Jurkat, Clone E6-1 (cell line): ENCODE results near the gene ASB2.
A peak's percentile ranks its signal among the peaks of the same experiment; 100 is the strongest.

Source experiments
- DNase-seq: peaks from one replicate; pipeline ENCODE4 v3.0.0-alpha.2; 2011; ENCODE audit warnings: low read depth, low spot score
- H3K4me3 ChIP-seq: 2 replicates; pipeline ENCODE4 v1.5.1; 2011; ENCODE audit warnings: mild to moderate bottlenecking, low read length, control low read depth, moderate library complexity

The ASB2 gene

GRCh38 chr14:93897476-93897845 is 78.9 kb downstream of the ASB2 start:
- DNase-seq: peak; percentile 21
- H3K4me3 ChIP-seq: no peak overlapping the region

GRCh38 chr14:93895023-93895604 is 81.3 kb downstream of the ASB2 start:
- no peak overlapping the region for H3K4me3 ChIP-seq
- DNase-seq: no peak

DNA sequence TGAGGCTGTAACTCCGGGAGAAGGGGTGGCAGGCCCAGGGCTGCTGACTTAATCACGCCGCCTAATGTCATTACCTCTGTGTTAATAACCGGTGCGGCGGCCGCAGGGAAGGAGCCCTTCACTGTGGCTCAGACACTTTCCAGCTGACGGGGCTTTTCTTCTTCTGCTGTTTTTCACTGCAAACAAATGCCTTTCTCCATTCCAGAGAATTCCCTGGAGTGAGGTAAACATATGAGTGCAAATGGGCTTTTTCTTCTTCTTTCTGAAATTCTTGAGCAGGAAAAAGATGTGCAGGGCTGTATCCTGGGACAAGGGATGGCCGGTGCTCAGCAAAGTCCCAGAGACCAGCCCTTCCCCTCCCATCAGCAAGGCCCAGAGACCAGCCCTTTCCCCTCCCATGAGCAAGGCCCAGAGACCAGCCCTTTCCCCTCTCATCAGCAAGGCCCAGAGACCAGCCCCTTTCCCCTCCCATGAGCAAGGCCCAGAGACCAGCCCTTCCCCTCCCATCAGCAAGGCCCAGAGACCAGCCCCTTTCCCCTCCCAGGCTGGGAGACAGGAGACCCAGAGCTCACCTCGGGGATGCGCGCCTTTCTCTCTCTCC is 82.6 kb downstream of the ASB2 start:
- no peak overlapping the region for H3K4me3 ChIP-seq
- no peak for DNase-seq

GRCh38 chr14:93892923-93893558 is 83.3 kb downstream of the ASB2 start:
- DNase-seq: peak; percentile 12
- no peak overlapping the region for H3K4me3 ChIP-seq

DNA sequence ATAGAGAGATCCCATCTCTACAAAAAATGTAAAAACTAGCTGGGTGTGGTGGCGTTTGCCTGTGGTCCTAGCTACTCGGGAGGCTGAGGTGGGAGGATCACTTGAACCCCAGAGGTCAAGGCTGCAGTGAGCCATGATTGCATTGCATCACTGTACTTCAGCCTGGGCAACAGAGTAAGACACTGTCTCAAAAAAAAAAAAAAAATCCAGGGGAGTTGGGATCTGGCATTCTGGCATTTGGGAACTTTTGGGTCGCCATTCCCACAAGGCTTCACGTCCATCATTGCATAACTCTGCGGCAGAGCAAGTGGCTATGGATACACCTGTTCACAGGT is 83.9 kb downstream of the ASB2 start:
- no peak for DNase-seq
- no peak overlapping the region for H3K4me3 ChIP-seq

- DNase-seq: no peak
- H3K4me3 ChIP-seq: no peak overlapping the region
Measured at GRCh38 chr14:93891756-93892504, 84.4 kb downstream of the ASB2 start.

GRCh38 chr14:93889739-93890483 is 86.5 kb downstream of the ASB2 start:
- no peak for DNase-seq
- no peak overlapping the region for H3K4me3 ChIP-seq

DNA sequence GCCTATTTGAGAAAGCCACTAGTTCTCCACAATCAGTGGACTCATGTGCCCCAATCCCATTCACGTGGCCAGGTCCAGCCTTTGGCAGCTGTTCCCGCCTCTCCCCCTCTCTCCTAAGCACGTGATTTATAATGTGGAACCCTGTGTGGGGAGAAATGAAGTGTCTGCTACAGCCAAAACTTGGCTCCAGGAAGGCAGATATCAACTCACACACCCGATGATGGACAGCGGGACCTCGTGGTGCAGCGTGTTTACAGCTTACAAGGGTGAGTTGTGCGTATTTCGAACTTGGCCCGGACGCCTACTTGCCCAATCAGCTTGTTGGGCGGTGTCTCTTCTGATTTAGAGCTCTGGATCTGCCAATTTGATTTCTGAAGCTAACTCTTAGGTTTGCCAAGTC is 87.4 kb downstream of the ASB2 start:
- no peak for DNase-seq
- H3K4me3 ChIP-seq: no peak overlapping the region

DNA sequence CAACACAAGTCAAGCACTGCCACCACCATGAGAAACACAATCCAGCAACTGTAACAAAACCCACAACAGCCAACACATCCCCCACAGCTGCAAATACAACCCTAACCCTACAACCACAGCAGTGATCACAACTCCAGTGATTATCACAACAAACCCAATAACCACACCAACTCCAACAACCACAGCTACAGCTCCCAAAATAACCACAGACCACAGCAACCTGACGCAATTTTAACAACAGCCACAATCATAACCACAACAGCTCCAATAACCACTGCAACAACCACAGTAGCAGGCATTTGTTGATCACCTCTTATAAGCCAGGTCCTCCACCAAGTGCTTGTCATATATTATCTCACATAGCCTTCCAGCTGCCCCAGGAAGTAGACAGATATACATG is 91.4 kb downstream of the ASB2 start:
- DNase-seq: peak; percentile 45

More for the DNA sequence above, 91.4 kb downstream of the ASB2 start:
- no peak overlapping the region for H3K4me3 ChIP-seq
